B cell (primary cell): ENCODE data around the gene NEAT1. TPM values are rescaled to one million over a fixed set of nuclear protein-coding genes. Genes with fewer than 3 reads are reported as not detected.

Experiments
- ATAC-seq: fragments of 200-7000 bp; cut with Tn5 transposase; one replicate; pipeline ENCODE4 v1.10.0; 2021; ENCODE audit warnings: low read depth, mild to moderate bottlenecking, moderate number of reproducible peaks, moderate library complexity
- CTCF ChIA-PET: fragments of 350-600 bp; sonication (Branson Sonifier 250); formaldehyde crosslinking; loops from one replicate; lab custom pipeline; 2021; ENCODE audit warnings: antibody characterized with exemption, inconsistent platforms; lab: Charles Lee
- POLR2A ChIA-PET: fragments of 350-600 bp; sonication (Branson Sonifier 250); formaldehyde crosslinking; loops from one replicate; lab custom pipeline; 2021; ENCODE audit warnings: antibody characterized with exemption; lab: Charles Lee
- DNase-seq: peaks from one replicate; pipeline ENCODE4 v3.0.0; 2013
- H2AFZ ChIP-seq: 2 replicates; pipeline ENCODE4 v1.6.1; 2012; ENCODE audit warnings: mild to moderate bottlenecking, low read depth, low read length; ENCODE audit not compliant: insufficient read depth, poor library complexity, severe bottlenecking
- H3K27ac ChIP-seq, 2 donors: 1 replicate in 1 of 2; 2 replicates in 1 of 2; pipeline ENCODE4 v1.5.1; 2012 to 2013; ENCODE audit warnings: low read length in 2 of 2, mild to moderate bottlenecking in 2 of 2, moderate library complexity in 1 of 2
- H3K27me3 ChIP-seq, 4 experiments: fragments of 200-600 bp in 1 of 4; sonication (generic) in 1 of 4; replicated peaks in 1 of 4; 1 replicate in 2 of 4; 2 replicates in 2 of 4; pipeline versions ENCODE4 v1.6.1 to v1.7.0; 2013 to 2016; ENCODE audit warnings: low read length in 3 of 4, mild to moderate bottlenecking in 2 of 4, mixed read lengths in 1 of 4, moderate library complexity in 1 of 4; ENCODE audit not compliant: insufficient read depth in 4 of 4, control insufficient read depth in 3 of 4; ENCODE audit errors: control extremely low read depth in 1 of 4
- H3K36me3 ChIP-seq, 2 experiments: replicated peaks in 1 of 2; 1 replicate in 1 of 2; 2 replicates in 1 of 2; pipeline versions ENCODE4 v1.6.1 to v1.7.1; 2013; ENCODE audit warnings: low read length in 1 of 2; ENCODE audit not compliant: insufficient read depth in 2 of 2, control insufficient read depth in 1 of 2; ENCODE audit errors: control extremely low read depth in 1 of 2, extremely low read depth in 1 of 2
- H3K4me1 ChIP-seq, 2 donors: fragments of 200-600 bp in 1 of 2; sonication (generic) in 1 of 2; 1 replicate in 1 of 2; 2 replicates in 1 of 2; pipeline versions ENCODE4 v1.5.1 to v1.6.1; 2013 to 2017; ENCODE audit warnings: low read length in 2 of 2; ENCODE audit not compliant: control insufficient read depth in 2 of 2, insufficient read depth in 2 of 2
- H3K4me2 ChIP-seq: replicated peaks from 2 replicates; pipeline ENCODE3; 2012; ENCODE audit warnings: mild to moderate bottlenecking, low read depth, low read length; ENCODE audit not compliant: poor library complexity, severe bottlenecking
- H3K4me3 ChIP-seq, 5 experiments: fragments of 200-600 bp in 1 of 5; sonication (generic) in 1 of 5; 1 replicate in 3 of 5; 2 replicates in 2 of 5; pipeline versions ENCODE4 v1.5.1 to v1.7.0; 2011 to 2016; ENCODE audit warnings: low read length in 4 of 5, mild to moderate bottlenecking in 4 of 5, low read depth in 2 of 5, control low read depth in 1 of 5, moderate library complexity in 1 of 5; ENCODE audit not compliant: insufficient read depth in 1 of 5; ENCODE audit errors: control extremely low read depth in 1 of 5, extremely low read depth in 1 of 5
- H3K79me2 ChIP-seq: fragments of 200-600 bp; sonication (generic); one replicate; pipeline ENCODE4 v1.6.0; 2016; ENCODE audit warnings: low read length; ENCODE audit not compliant: control insufficient read depth, insufficient read depth
- H3K9ac ChIP-seq: fragments of 200-600 bp; sonication (generic); 2 replicates; pipeline ENCODE4 v1.6.1; 2017; ENCODE audit warnings: mild to moderate bottlenecking, low read length, moderate library complexity
- H3K9me3 ChIP-seq, 3 donors: one replicate each; pipeline versions ENCODE4 v1.6.1 to v1.7.1; 2013; ENCODE audit warnings: low read length in 2 of 3; ENCODE audit not compliant: control insufficient read depth in 2 of 3, insufficient read depth in 1 of 3; ENCODE audit errors: control extremely low read depth in 1 of 3
- H4K20me1 ChIP-seq: 2 replicates; pipeline ENCODE4 v1.6.0; 2012; ENCODE audit warnings: mild to moderate bottlenecking, low read length; ENCODE audit not compliant: insufficient read depth, control insufficient read depth, poor library complexity, severe bottlenecking
- H3K27ac Mint-ChIP-seq: one replicate; pipeline ENCODE4 v1.8.0; 2021; ENCODE audit warnings: mixed read lengths
- H3K27me3 Mint-ChIP-seq: one replicate; pipeline ENCODE4 v1.8.0; 2021; ENCODE audit warnings: mixed read lengths
- H3K4me1 Mint-ChIP-seq: one replicate; pipeline ENCODE4 v1.8.0; 2021; ENCODE audit warnings: mixed read lengths
- H3K4me3 Mint-ChIP-seq: one replicate; pipeline ENCODE4 v1.8.0; 2021; ENCODE audit warnings: mixed read lengths
- H3K9me3 Mint-ChIP-seq: one replicate; pipeline ENCODE4 v1.8.0; 2022; ENCODE audit warnings: mixed read lengths; ENCODE audit not compliant: insufficient read depth
- CTCF ChIP-seq: fragments of 200-600 bp; IDR thresholded peaks from one replicate; pipeline ENCODE4 v1.8.0; 2022; ENCODE audit warnings: antibody characterized with exemption, mild to moderate bottlenecking
- EZH2 ChIP-seq: IDR thresholded peaks from 2 replicates; pipeline ENCODE4 v1.6.1; 2012; ENCODE audit warnings: borderline replicate concordance, low read depth, mild to moderate bottlenecking, moderate library complexity, low read length; ENCODE audit not compliant: insufficient read depth, poor library complexity, severe bottlenecking
- WGBS: methylation state at CpG from one replicate; pipeline ENCODE4 v1.1.5; 2013; ENCODE audit warnings: missing lambda C conversion rate; ENCODE audit not compliant: insufficient coverage; 5-methylcytosine and 5-hydroxymethylcytosine counted together
- intact Hi-C: fragments of 100-400 bp; cut with micrococcal nuclease; formaldehyde crosslinking; loops from one replicate; pipeline ENCODE4 v1.10.0; 2022
- polyA plus RNA-seq: library from polyadenylated mRNA; depleted of rRNA; stranded (reverse); fragments of >200 nt; gene quantifications from 2 replicates; pipeline ENCODE4 v1.2.3, GENCODE V29; 2012
- total RNA-seq, 2 donors: library from RNA; stranded (reverse); fragments of 120-200 nt in 1 of 2; gene quantifications; 1 replicate in 1 of 2; 2 replicates in 1 of 2; pipeline versions ENCODE4 v1.2.3 to v1.2.4, GENCODE V29; 2013 to 2022

The NEAT1 gene
- total and polyA plus RNA-seq, 2 donors (not counting 1 experiment from before 2014, with no cell fraction given): 66.7 to 1,642 TPM

GRCh38 chr11:65487467-65488272 lies 65.1 kb downstream of the NEAT1 start:
- intact Hi-C loops: no loop called here
- H3K9me3 Mint-ChIP-seq: no peaks in the 10 kb centered on the region

More at GRCh38 chr11:65487467-65488272, 65.1 kb downstream of the NEAT1 start:
- H3K79me2 ChIP-seq: peaks cover 31% of the 10 kb centered on the region
- H3K27ac ChIP-seq: no peak overlapping the region
- Mint-ChIP-seq H3K4me1 (peaks cover 46% of the 10 kb centered on the region), H3K27me3 (no peaks in the 10 kb centered on the region), H3K4me3 (peak overlapping the region; percentile 72), H3K27ac (peak overlapping the region; percentile 72)
- peak; percentile 49 for ATAC-seq
- H3K9ac ChIP-seq: no peak overlapping the region
- POLR2A ChIA-PET: interaction anchor here (0.6 to 8.8 kb wide), 7 partner anchors 10 to 157 kb away, joined by 4 to 70 read pairs (median 7); partner anchors contain the start of gene MALAT1
- peak overlapping the region; percentile 56 for H3K4me2 ChIP-seq
- H3K4me3 ChIP-seq: no peak overlapping the region
- CTCF ChIA-PET: interaction anchor here (1.0 to 3.0 kb wide), 5 partner anchors 9 to 16 kb away, joined by 3 to 19 read pairs (median 4); partner anchors contain the start of gene MALAT1
- peaks cover 35 to 43% of the 10 kb centered on the region in 2 donors for H3K4me1 ChIP-seq
- no peaks in the 10 kb centered on the region for H3K27me3 ChIP-seq
- TF ChIP-seq EZH2 (no peak), CTCF (no peak)
- WGBS: 15% methylated on average over 17 of the region's 17 CpGs
- DNase-seq: peak; percentile 66
- H4K20me1 ChIP-seq: no peaks in the 10 kb centered on the region
- peak overlapping the region; percentile 47 for H2AFZ ChIP-seq
- no peaks in the 10 kb centered on the region for H3K36me3 ChIP-seq
- H3K9me3 ChIP-seq: no peaks in the 10 kb centered on the region
